ENCODE results near the gene PRR27. TPM values are rescaled to one million over a fixed set of nuclear protein-coding genes. Genes with fewer than 3 reads are reported as not detected.

The PRR27 gene
- not detected for total RNA-seq
- polyA plus RNA-seq = not detected
- long read RNA-seq, donor 1 = 0 reads
- long read RNA-seq, donor 2 = 0 reads

GRCh38 chr4:70153937-70154336 lies at the start of gene PRR27:
TSS of gene PRR27 (plus strand) at chr4:70154237. CDS start at chr4:70154376, 139 bp downstream.
- intact Hi-C loops (cut with DNase I) = no loop called here
- DNase-seq = no peak
- Histone ChIP-seq H3K27me3 (ENCODE audit: control insufficient read depth in 1 of 2, insufficient read depth in 2 of 2, low read length in 1 of 2) (no peaks in the 10 kb centered on the region), H3K36me3 (ENCODE audit: control insufficient read depth in 1 of 2, insufficient read depth in 2 of 2, low read length in 1 of 2) (no peaks in the 10 kb centered on the region), H3K9me3 (ENCODE audit: control insufficient read depth, low read length) (no peaks in the 10 kb centered on the region), H3K4me1 (ENCODE audit: control insufficient read depth in 1 of 2, insufficient read depth in 2 of 2, low read length in 2 of 2) (no peaks in the 10 kb centered on the region), H3K27ac (ENCODE audit: low read depth in 1 of 2, low read length in 2 of 2) (no peak within 1 kb of the TSS), H3K4me3 (ENCODE audit: low read length in 2 of 2) (no peak within 1 kb of the TSS)
- no peak for ATAC-seq (ENCODE audit: low FRiP score)
- 75 to 77% methylated on average over 3 of the region's 3 CpGs for WGBS, 2 donors

GRCh38 chr4:70110917-70111316 lies 43.1 kb upstream of the PRR27 start:
- Histone ChIP-seq H3K9me3 (ENCODE audit: control insufficient read depth, low read length) (no peaks in the 10 kb centered on the region), H3K27ac (ENCODE audit: low read depth in 1 of 2, low read length in 2 of 2) (no peak overlapping the region), H3K4me1 (ENCODE audit: control insufficient read depth in 1 of 2, insufficient read depth in 2 of 2, low read length in 2 of 2) (no peaks in the 10 kb centered on the region), H3K36me3 (ENCODE audit: control insufficient read depth in 1 of 2, insufficient read depth in 2 of 2, low read length in 1 of 2) (no peaks in the 10 kb centered on the region), H3K27me3 (ENCODE audit: control insufficient read depth in 1 of 2, insufficient read depth in 2 of 2, low read length in 1 of 2) (no peaks in the 10 kb centered on the region), H3K4me3 (ENCODE audit: low read length in 2 of 2) (no peak overlapping the region)
- no peak for DNase-seq
- intact Hi-C loops (cut with DNase I) = no loop called here
- ATAC-seq (ENCODE audit: low FRiP score) = no peak

- H3K9me3 ChIP-seq (ENCODE audit: control insufficient read depth, low read length) = no peaks in the 10 kb centered on the region
- H3K27me3 ChIP-seq (ENCODE audit: control insufficient read depth in 1 of 2, insufficient read depth in 2 of 2, low read length in 1 of 2) = no peaks in the 10 kb centered on the region
- WGBS, 2 donors = 80 to 87% methylated on average over 1 of the region's 1 CpG
- no peaks in the 10 kb centered on the region for H3K36me3 ChIP-seq (ENCODE audit: control insufficient read depth in 1 of 2, insufficient read depth in 2 of 2, low read length in 1 of 2)
- DNase-seq (no peak), ATAC-seq (ENCODE audit: low FRiP score) (no peak)
- no peak overlapping the region for H3K27ac ChIP-seq (ENCODE audit: low read depth in 1 of 2, low read length in 2 of 2)
- no peaks in the 10 kb centered on the region for H3K4me1 ChIP-seq (ENCODE audit: control insufficient read depth in 1 of 2, insufficient read depth in 2 of 2, low read length in 2 of 2)
- intact Hi-C loops (cut with DNase I) = no loop called here
- H3K4me3 ChIP-seq (ENCODE audit: low read length in 2 of 2) = no peak overlapping the region
Measured at GRCh38 chr4:70113656-70114055, 40.4 kb upstream of the PRR27 start.

GRCh38 chr4:70114096-70114495 lies 39.9 kb upstream of the PRR27 start:
- Histone ChIP-seq H3K27ac (ENCODE audit: low read depth in 1 of 2, low read length in 2 of 2) (no peak overlapping the region), H3K9me3 (ENCODE audit: control insufficient read depth, low read length) (no peaks in the 10 kb centered on the region), H3K27me3 (ENCODE audit: control insufficient read depth in 1 of 2, insufficient read depth in 2 of 2, low read length in 1 of 2) (no peaks in the 10 kb centered on the region), H3K4me3 (ENCODE audit: low read length in 2 of 2) (no peak overlapping the region), H3K4me1 (ENCODE audit: control insufficient read depth in 1 of 2, insufficient read depth in 2 of 2, low read length in 2 of 2) (no peaks in the 10 kb centered on the region), H3K36me3 (ENCODE audit: control insufficient read depth in 1 of 2, insufficient read depth in 2 of 2, low read length in 1 of 2) (no peaks in the 10 kb centered on the region)
- no peak for ATAC-seq (ENCODE audit: low FRiP score)
- intact Hi-C loops (cut with DNase I) = no loop called here
- DNase-seq = no peak
- 52 to 58% methylated on average over 2 of the region's 2 CpGs for WGBS, 2 donors

- Histone ChIP-seq H3K27me3 (ENCODE audit: control insufficient read depth in 1 of 2, insufficient read depth in 2 of 2, low read length in 1 of 2) (no peaks in the 10 kb centered on the region), H3K4me3 (ENCODE audit: low read length in 2 of 2) (no peak overlapping the region), H3K4me1 (ENCODE audit: control insufficient read depth in 1 of 2, insufficient read depth in 2 of 2, low read length in 2 of 2) (no peaks in the 10 kb centered on the region), H3K36me3 (ENCODE audit: control insufficient read depth in 1 of 2, insufficient read depth in 2 of 2, low read length in 1 of 2) (no peaks in the 10 kb centered on the region), H3K27ac (ENCODE audit: low read depth in 1 of 2, low read length in 2 of 2) (no peak overlapping the region), H3K9me3 (ENCODE audit: control insufficient read depth, low read length) (peaks cover 2% of the 10 kb centered on the region)
- DNase-seq = no peak
- ATAC-seq (ENCODE audit: low FRiP score) = no peak
- 60 to 64% methylated on average over 1 of the region's 1 CpG for WGBS, 2 donors
- intact Hi-C loops (cut with DNase I) = no loop called here
Measured at GRCh38 chr4:70120323-70120722, 33.7 kb upstream of the PRR27 start.

- H3K9me3 ChIP-seq (ENCODE audit: control insufficient read depth, low read length) = no peaks in the 10 kb centered on the region
- no peaks in the 10 kb centered on the region for H3K36me3 ChIP-seq (ENCODE audit: control insufficient read depth in 1 of 2, insufficient read depth in 2 of 2, low read length in 1 of 2)
- no peaks in the 10 kb centered on the region for H3K27me3 ChIP-seq (ENCODE audit: control insufficient read depth in 1 of 2, insufficient read depth in 2 of 2, low read length in 1 of 2)
- no peak overlapping the region for H3K27ac ChIP-seq (ENCODE audit: low read depth in 1 of 2, low read length in 2 of 2)
- DNase-seq = no peak
- ATAC-seq (ENCODE audit: low FRiP score) = no peak
- 65 to 69% methylated on average over 15 of the region's 15 CpGs for WGBS, 2 donors
- intact Hi-C loops (cut with DNase I) = no loop called here
- H3K4me1 ChIP-seq (ENCODE audit: control insufficient read depth in 1 of 2, insufficient read depth in 2 of 2, low read length in 2 of 2) = no peaks in the 10 kb centered on the region
- H3K4me3 ChIP-seq (ENCODE audit: low read length in 2 of 2) = no peak overlapping the region
Measured at GRCh38 chr4:70133473-70133872, 20.6 kb upstream of the PRR27 start.

GRCh38 chr4:70138751-70139150 lies 15.3 kb upstream of the PRR27 start:
- intact Hi-C loops (cut with DNase I) = no loop called here
- no peak overlapping the region for H3K27ac ChIP-seq (ENCODE audit: low read depth in 1 of 2, low read length in 2 of 2)

GRCh38 chr4:70151271-70151670 lies 2.8 kb upstream of the PRR27 start:
- no peaks in the 10 kb centered on the region for H3K36me3 ChIP-seq (ENCODE audit: control insufficient read depth in 1 of 2, insufficient read depth in 2 of 2, low read length in 1 of 2)
- H3K27ac ChIP-seq (ENCODE audit: low read depth in 1 of 2, low read length in 2 of 2) = no peak overlapping the region
- 46 to 50% methylated on average over 3 of the region's 3 CpGs for WGBS, 2 donors
- ATAC-seq (ENCODE audit: low FRiP score) (no peak), DNase-seq (no peak)
- H3K27me3 ChIP-seq (ENCODE audit: control insufficient read depth in 1 of 2, insufficient read depth in 2 of 2, low read length in 1 of 2) = no peaks in the 10 kb centered on the region
- H3K9me3 ChIP-seq (ENCODE audit: control insufficient read depth, low read length) = no peaks in the 10 kb centered on the region
- intact Hi-C loops (cut with DNase I) = no loop called here
- H3K4me1 ChIP-seq (ENCODE audit: control insufficient read depth in 1 of 2, insufficient read depth in 2 of 2, low read length in 2 of 2) = no peaks in the 10 kb centered on the region
- H3K4me3 ChIP-seq (ENCODE audit: low read length in 2 of 2) = no peak overlapping the region

More at GRCh38 chr4:70138751-70139150, 15.3 kb upstream of the PRR27 start:
- no peak for DNase-seq
- H3K27me3 ChIP-seq (ENCODE audit: control insufficient read depth in 1 of 2, insufficient read depth in 2 of 2, low read length in 1 of 2) = no peaks in the 10 kb centered on the region
- ATAC-seq (ENCODE audit: low FRiP score) = no peak
- 85 to 88% methylated on average over 3 of the region's 3 CpGs for WGBS, 2 donors
- H3K36me3 ChIP-seq (ENCODE audit: control insufficient read depth in 1 of 2, insufficient read depth in 2 of 2, low read length in 1 of 2) = no peaks in the 10 kb centered on the region
- H3K4me1 ChIP-seq (ENCODE audit: control insufficient read depth in 1 of 2, insufficient read depth in 2 of 2, low read length in 2 of 2) = no peaks in the 10 kb centered on the region
- no peak overlapping the region for H3K4me3 ChIP-seq (ENCODE audit: low read length in 2 of 2)
- no peaks in the 10 kb centered on the region for H3K9me3 ChIP-seq (ENCODE audit: control insufficient read depth, low read length)

GRCh38 chr4:70152088-70152487 lies 1.9 kb upstream of the PRR27 start:
- ATAC-seq (ENCODE audit: low FRiP score) = no peak
- intact Hi-C loops (cut with DNase I) = no loop called here
- Histone ChIP-seq H3K27ac (ENCODE audit: low read depth in 1 of 2, low read length in 2 of 2) (no peak overlapping the region), H3K4me1 (ENCODE audit: control insufficient read depth in 1 of 2, insufficient read depth in 2 of 2, low read length in 2 of 2) (no peaks in the 10 kb centered on the region), H3K4me3 (ENCODE audit: low read length in 2 of 2) (no peak overlapping the region), H3K36me3 (ENCODE audit: control insufficient read depth in 1 of 2, insufficient read depth in 2 of 2, low read length in 1 of 2) (no peaks in the 10 kb centered on the region), H3K9me3 (ENCODE audit: control insufficient read depth, low read length) (no peaks in the 10 kb centered on the region), H3K27me3 (ENCODE audit: control insufficient read depth in 1 of 2, insufficient read depth in 2 of 2, low read length in 1 of 2) (no peaks in the 10 kb centered on the region)
- no peak for DNase-seq
- WGBS, 2 donors = 85 to 86% methylated on average over 2 of the region's 2 CpGs

Measured in aorta (tissue), 5 donors.